Activated naive CD8-positive, alpha-beta T cell (primary cell): Measurements from ENCODE around the gene TAAR2.

Experiments
- H3K27ac Mint-ChIP-seq: one replicate; pipeline ENCODE4 v1.8.0; 2021; ENCODE audit warnings: mixed read lengths
- H3K27me3 Mint-ChIP-seq: one replicate; pipeline ENCODE4 v1.8.0; 2021; ENCODE audit warnings: mixed read lengths
- H3K36me3 Mint-ChIP-seq: one replicate; pipeline ENCODE4 v1.8.0; 2021; ENCODE audit warnings: mixed read lengths
- H3K4me1 Mint-ChIP-seq: one replicate; pipeline ENCODE4 v1.8.0; 2021; ENCODE audit warnings: low read depth, mixed read lengths
- H3K4me3 Mint-ChIP-seq: one replicate; pipeline ENCODE4 v1.8.0; 2021; ENCODE audit warnings: mild to moderate bottlenecking, mixed read lengths
- H3K9me3 Mint-ChIP-seq: one replicate; pipeline ENCODE4 v1.8.0; 2021; ENCODE audit warnings: low read depth, mixed read lengths

TAAR2 gene

GRCh38 chr6:132590362-132590761 is 33.7 kb downstream of the TAAR2 start:
- Mint-ChIP-seq H3K27ac (no peak overlapping the region), H3K27me3 (peaks cover 11% of the 10 kb centered on the region), H3K4me3 (no peak overlapping the region), H3K9me3 (no peaks in the 10 kb centered on the region), H3K36me3 (no peaks in the 10 kb centered on the region), H3K4me1 (no peaks in the 10 kb centered on the region)

- H3K36me3 Mint-ChIP-seq, result no peaks in the 10 kb centered on the region
- no peak within 1 kb of the TSS for H3K4me3 Mint-ChIP-seq
- no peak within 1 kb of the TSS for H3K27ac Mint-ChIP-seq
- H3K9me3 Mint-ChIP-seq, result no peaks in the 10 kb centered on the region
- H3K4me1 Mint-ChIP-seq, result no peaks in the 10 kb centered on the region
- peaks cover 10% of the 10 kb centered on the region for H3K27me3 Mint-ChIP-seq
Observed at GRCh38 chr6:132589454-132589853, 34.6 kb downstream of the TAAR2 start, which contains the start of gene TAAR5. TSS of gene TAAR5 (minus strand) at chr6:132589741. CDS start at chr6:132589686, 55 bp downstream.

- no peaks in the 10 kb centered on the region for H3K36me3 Mint-ChIP-seq
- no peaks in the 10 kb centered on the region for H3K4me1 Mint-ChIP-seq
- H3K27me3 Mint-ChIP-seq, result peaks cover 10% of the 10 kb centered on the region
Observed at GRCh38 chr6:132587424-132587823, 36.7 kb downstream of the TAAR2 start.

GRCh38 chr6:132584698-132585097 is 39.4 kb downstream of the TAAR2 start:
- no peaks in the 10 kb centered on the region for H3K36me3 Mint-ChIP-seq
- peaks cover 10% of the 10 kb centered on the region for H3K27me3 Mint-ChIP-seq
- no peak overlapping the region for H3K27ac Mint-ChIP-seq
- no peaks in the 10 kb centered on the region for H3K9me3 Mint-ChIP-seq
- H3K4me1 Mint-ChIP-seq, result no peaks in the 10 kb centered on the region
- no peak overlapping the region for H3K4me3 Mint-ChIP-seq

More at GRCh38 chr6:132587424-132587823, 36.7 kb downstream of the TAAR2 start:
- H3K4me3 Mint-ChIP-seq, result no peak overlapping the region
- H3K27ac Mint-ChIP-seq, result no peak overlapping the region
- no peaks in the 10 kb centered on the region for H3K9me3 Mint-ChIP-seq

GRCh38 chr6:132571774-132572173 is 52.3 kb downstream of the TAAR2 start:
- H3K9me3 Mint-ChIP-seq, result no peaks in the 10 kb centered on the region
- no peak overlapping the region for H3K4me3 Mint-ChIP-seq
- peaks cover 21% of the 10 kb centered on the region for H3K27me3 Mint-ChIP-seq
- no peak overlapping the region for H3K27ac Mint-ChIP-seq
- H3K4me1 Mint-ChIP-seq, result no peaks in the 10 kb centered on the region
- H3K36me3 Mint-ChIP-seq, result no peaks in the 10 kb centered on the region

GRCh38 chr6:132570221-132570777 is 53.8 kb downstream of the TAAR2 start, which contains the start of gene TAAR6:
TSS of gene TAAR6 (plus strand) at chr6:132570322. CDS start at chr6:132570322, 0 bp downstream.
- Mint-ChIP-seq H3K4me1 (no peaks in the 10 kb centered on the region), H3K9me3 (no peaks in the 10 kb centered on the region), H3K36me3 (no peaks in the 10 kb centered on the region), H3K4me3 (no peak within 1 kb of the TSS), H3K27ac (no peak within 1 kb of the TSS), H3K27me3 (peaks cover 23% of the 10 kb centered on the region)

- no peak overlapping the region for H3K27ac Mint-ChIP-seq
- H3K4me1 Mint-ChIP-seq, result no peaks in the 10 kb centered on the region
- no peaks in the 10 kb centered on the region for H3K9me3 Mint-ChIP-seq
- H3K4me3 Mint-ChIP-seq, result no peak overlapping the region
- H3K27me3 Mint-ChIP-seq, result peaks cover 22% of the 10 kb centered on the region
- no peaks in the 10 kb centered on the region for H3K36me3 Mint-ChIP-seq
Observed at GRCh38 chr6:132569170-132569569, 54.9 kb downstream of the TAAR2 start.

- Mint-ChIP-seq H3K27me3 (peaks cover 20% of the 10 kb centered on the region), H3K4me1 (no peaks in the 10 kb centered on the region), H3K9me3 (no peaks in the 10 kb centered on the region), H3K4me3 (no peak overlapping the region), H3K36me3 (no peaks in the 10 kb centered on the region), H3K27ac (no peak overlapping the region)
Observed at GRCh38 chr6:132568611-132569010, 55.5 kb downstream of the TAAR2 start.

- Mint-ChIP-seq H3K9me3 (no peaks in the 10 kb centered on the region), H3K27ac (no peak overlapping the region), H3K4me3 (no peak overlapping the region), H3K27me3 (peaks cover 18% of the 10 kb centered on the region), H3K4me1 (no peaks in the 10 kb centered on the region), H3K36me3 (no peaks in the 10 kb centered on the region)
Observed at GRCh38 chr6:132567566-132567965, 56.5 kb downstream of the TAAR2 start.
